Endothelial cell of umbilical vein (primary cell): ENCODE data around the gene SLC25A21.

Experiments used
- CTCF ChIP-seq, 2 donors: IDR thresholded peaks; 1 replicate in 1 of 2; 2 replicates in 1 of 2; pipeline ENCODE4 v1.5.1; 2011; ENCODE audit warnings: low read length in 2 of 2, mild to moderate bottlenecking in 2 of 2, moderate library complexity in 2 of 2, control low read depth in 1 of 2, inconsistent platforms in 1 of 2, low read depth in 1 of 2; ENCODE audit not compliant: insufficient read depth in 1 of 2; ENCODE audit errors: extremely low read depth in 1 of 2
- EZH2 ChIP-seq: IDR thresholded peaks from 2 replicates; pipeline ENCODE4 v1.6.1; 2012; ENCODE audit warnings: borderline replicate concordance, low read depth, mild to moderate bottlenecking, moderate library complexity, low read length, inconsistent platforms; ENCODE audit not compliant: severe bottlenecking
- FOS ChIP-seq: IDR thresholded peaks from 2 replicates; pipeline ENCODE4 v1.6.1; 2011; ENCODE audit warnings: mild to moderate bottlenecking, low read length, moderate library complexity, borderline replicate concordance; ENCODE audit not compliant: insufficient read depth
- MAX ChIP-seq: IDR thresholded peaks from 2 replicates; pipeline ENCODE4 v1.6.1; 2011; ENCODE audit not compliant: insufficient read depth, insufficient read length
- MYC ChIP-seq: IDR thresholded peaks from one replicate; pipeline ENCODE4 v1.6.1; 2011; ENCODE audit warnings: mild to moderate bottlenecking, low read depth, low read length
- POLR2A ChIP-seq: IDR thresholded peaks from 2 replicates; pipeline ENCODE4 v1.6.1; 2012; ENCODE audit warnings: low read depth, mild to moderate bottlenecking, control low read depth, low read length
- POLR2AphosphoS5 ChIP-seq: IDR thresholded peaks from 2 replicates; pipeline ENCODE4 v1.6.1; 2012; ENCODE audit warnings: low read depth, mild to moderate bottlenecking, control low read depth, low read length, moderate library complexity; ENCODE audit not compliant: insufficient read depth

GRCh38 chr14:36756226-36756625 lies 416.2 kb downstream of the SLC25A21 start:
- TF ChIP-seq EZH2 (no peak), CTCF (IDR thresholded peaks at IDR 0.05; ENCODE audit: extremely low read depth in 1 of 2, insufficient read depth in 1 of 2, low read depth in 1 of 2, low read length in 2 of 2) (no peak), POLR2AphosphoS5 (no peak), POLR2A (no peak), MAX (no peak), MYC (no peak), FOS (no peak)
